ENCODE data around the gene C1GALT1C1. TPM values are rescaled to one million over a fixed set of nuclear protein-coding genes. Genes with fewer than 3 reads are reported as not detected.
"Not testable (repeated sequence)": the region's sequence is repeated elsewhere in the genome, so short reads cannot be mapped to it uniquely, and the experiment has no call there.

C1GALT1C1 gene
- total and polyA plus RNA-seq, 5 donors from 2014 or later, result 6.1 to 44.2 (median 33.2) TPM

DNA sequence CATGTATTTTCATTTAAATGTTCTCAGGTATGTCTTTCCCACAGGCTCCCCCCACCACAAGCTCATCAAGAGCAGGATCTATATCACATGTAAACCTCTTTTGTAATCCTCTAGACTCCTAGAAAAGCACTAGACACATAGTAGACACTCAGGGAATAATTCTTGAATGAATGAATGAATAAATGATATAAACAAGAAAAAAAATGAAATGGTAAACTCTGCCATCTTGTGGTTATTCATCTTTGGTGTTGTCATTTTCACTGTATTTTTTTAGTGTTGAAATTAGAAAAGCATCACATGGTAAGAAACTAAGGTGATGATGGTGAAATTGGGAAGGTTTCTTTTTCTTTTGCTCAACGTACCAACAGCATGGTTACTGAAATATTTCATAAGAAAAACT, 34.2 kb upstream of the C1GALT1C1 start:
- ATAC-seq (ENCODE audit: low read depth in 2 of 2) (no peak), DNase-seq (peak in 2 of 3 donors; percentile 19 to 20)
- Mint-ChIP-seq H3K27ac (no peak overlapping the region), H3K27me3 (no peaks in the 10 kb centered on the region), H3K36me3 (no peaks in the 10 kb centered on the region), H3K9me3 (no peaks in the 10 kb centered on the region), H3K4me3 (no peak overlapping the region), H3K4me1 (peaks cover 0 to 2% (median 0%) of the 10 kb centered on the region in 4 donors)
- Histone ChIP-seq H3K9me3 (ENCODE audit: control insufficient read depth in 2 of 2, low read length in 2 of 2) (no peaks in the 10 kb centered on the region), H3K27me3 (ENCODE audit: control insufficient read depth, insufficient read depth, low read length) (no peaks in the 10 kb centered on the region), H3K27ac (ENCODE audit: insufficient read depth, low read length, poor library complexity, severe bottlenecking) (no peak overlapping the region), H3K36me3 (ENCODE audit: control insufficient read depth, insufficient read depth, low read length) (no peaks in the 10 kb centered on the region), H3K4me1 (ENCODE audit: control insufficient read depth, insufficient read depth, low read length, poor library complexity, severe bottlenecking) (no peaks in the 10 kb centered on the region), H3K4me3 (ENCODE audit: low read depth, low read length) (no peak overlapping the region)

DNA sequence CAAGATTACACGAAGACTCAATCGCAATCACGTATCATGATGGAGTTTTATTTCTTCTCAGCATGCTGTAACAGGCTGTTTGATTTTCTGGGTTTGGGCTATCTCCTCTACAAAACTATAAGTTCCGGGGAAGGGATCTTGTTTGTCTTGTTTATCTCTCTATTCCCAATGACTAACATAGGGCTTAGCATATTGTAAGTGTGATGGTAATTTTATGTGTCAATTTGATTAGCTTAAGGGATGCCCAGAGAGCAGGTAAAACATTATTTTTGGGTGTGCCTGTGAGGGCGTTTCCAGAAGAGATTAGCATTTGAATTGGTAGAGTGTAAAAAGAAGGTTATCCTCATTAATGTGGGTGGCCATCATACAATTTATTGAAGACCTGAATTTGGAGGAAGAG, 32.8 kb upstream of the C1GALT1C1 start:
- no peak overlapping the region for H3K27ac ChIP-seq (ENCODE audit: insufficient read depth, low read length, poor library complexity, severe bottlenecking)
- no peak for ATAC-seq (ENCODE audit: low read depth in 2 of 2)
- DNase-seq, result no peak
- H3K4me3 ChIP-seq (ENCODE audit: low read depth, low read length), result no peak overlapping the region
- no peaks in the 10 kb centered on the region for H3K9me3 ChIP-seq (ENCODE audit: control insufficient read depth in 2 of 2, low read length in 2 of 2)
- no peaks in the 10 kb centered on the region for H3K36me3 ChIP-seq (ENCODE audit: control insufficient read depth, insufficient read depth, low read length)
- Mint-ChIP-seq H3K27me3 (peaks cover 4% of the 10 kb centered on the region), H3K4me3 (no peak overlapping the region), H3K9me3 (peaks cover 0 to 2% (median 0%) of the 10 kb centered on the region in 7 donors), H3K27ac (no peak overlapping the region), H3K4me1 (peaks cover 0 to 2% (median 0%) of the 10 kb centered on the region in 4 donors), H3K36me3 (no peaks in the 10 kb centered on the region)
- no peaks in the 10 kb centered on the region for H3K4me1 ChIP-seq (ENCODE audit: control insufficient read depth, insufficient read depth, low read length, poor library complexity, severe bottlenecking)
- no peaks in the 10 kb centered on the region for H3K27me3 ChIP-seq (ENCODE audit: control insufficient read depth, insufficient read depth, low read length)

DNA sequence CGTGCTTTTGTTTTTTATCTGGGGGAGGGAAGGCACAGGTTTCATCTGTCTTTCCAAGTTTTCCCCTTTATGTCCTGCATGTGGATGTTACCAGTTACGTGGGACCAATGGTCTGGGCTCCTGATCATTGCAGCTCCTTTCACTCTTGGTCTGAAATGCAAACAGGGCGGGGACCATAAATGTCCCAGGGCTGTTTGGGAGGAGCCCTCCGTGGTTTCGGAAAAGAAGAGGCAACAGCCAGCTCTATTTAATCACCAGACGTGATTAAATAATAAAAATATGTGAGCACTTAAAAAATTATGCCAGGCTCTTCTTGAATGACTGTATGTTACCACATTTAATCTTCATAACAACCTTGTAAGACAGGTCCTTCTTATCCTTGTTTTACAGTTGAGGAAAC, 30.8 kb upstream of the C1GALT1C1 start:
- H3K27ac ChIP-seq (ENCODE audit: insufficient read depth, low read length, poor library complexity, severe bottlenecking), result no peak overlapping the region
- no peaks in the 10 kb centered on the region for H3K36me3 Mint-ChIP-seq
- peaks cover 0 to 2% (median 0%) of the 10 kb centered on the region in 4 donors for H3K4me1 Mint-ChIP-seq
- ATAC-seq (ENCODE audit: low read depth in 2 of 2) (no peak), DNase-seq (no peak)
- H3K9me3 Mint-ChIP-seq, result peaks cover 0 to 2% (median 0%) of the 10 kb centered on the region in 7 donors
- no peak overlapping the region for H3K4me3 Mint-ChIP-seq
- H3K27me3 ChIP-seq (ENCODE audit: control insufficient read depth, insufficient read depth, low read length), result no peaks in the 10 kb centered on the region
- no peaks in the 10 kb centered on the region for H3K4me1 ChIP-seq (ENCODE audit: control insufficient read depth, insufficient read depth, low read length, poor library complexity, severe bottlenecking)
- H3K9me3 ChIP-seq (ENCODE audit: control insufficient read depth in 2 of 2, low read length in 2 of 2), result no peaks in the 10 kb centered on the region
- H3K4me3 ChIP-seq (ENCODE audit: low read depth, low read length), result no peak overlapping the region
- H3K36me3 ChIP-seq (ENCODE audit: control insufficient read depth, insufficient read depth, low read length), result no peaks in the 10 kb centered on the region
- peaks cover 6% of the 10 kb centered on the region for H3K27me3 Mint-ChIP-seq
- no peak overlapping the region for H3K27ac Mint-ChIP-seq

GRCh38 chrX:120653000-120653399, 23.1 kb upstream of the C1GALT1C1 start:
- DNase-seq (no peak), ATAC-seq (ENCODE audit: low read depth in 2 of 2) (no peak)
- H3K9me3 ChIP-seq (ENCODE audit: control insufficient read depth in 2 of 2, low read length in 2 of 2), result no peaks in the 10 kb centered on the region
- Mint-ChIP-seq H3K36me3 (no peaks in the 10 kb centered on the region), H3K4me1 (no peaks in the 10 kb centered on the region), H3K27me3 (peaks cover 12% of the 10 kb centered on the region), H3K9me3 (peaks cover 0 to 2% (median 0%) of the 10 kb centered on the region in 7 donors), H3K27ac (no peak overlapping the region), H3K4me3 (no peak overlapping the region)
- H3K27me3 ChIP-seq (ENCODE audit: control insufficient read depth, insufficient read depth, low read length), result no peaks in the 10 kb centered on the region
- no peaks in the 10 kb centered on the region for H3K4me1 ChIP-seq (ENCODE audit: control insufficient read depth, insufficient read depth, low read length, poor library complexity, severe bottlenecking)
- H3K36me3 ChIP-seq (ENCODE audit: control insufficient read depth, insufficient read depth, low read length), result no peaks in the 10 kb centered on the region
- no peak overlapping the region for H3K4me3 ChIP-seq (ENCODE audit: low read depth, low read length)
- no peak overlapping the region for H3K27ac ChIP-seq (ENCODE audit: insufficient read depth, low read length, poor library complexity, severe bottlenecking)

DNA sequence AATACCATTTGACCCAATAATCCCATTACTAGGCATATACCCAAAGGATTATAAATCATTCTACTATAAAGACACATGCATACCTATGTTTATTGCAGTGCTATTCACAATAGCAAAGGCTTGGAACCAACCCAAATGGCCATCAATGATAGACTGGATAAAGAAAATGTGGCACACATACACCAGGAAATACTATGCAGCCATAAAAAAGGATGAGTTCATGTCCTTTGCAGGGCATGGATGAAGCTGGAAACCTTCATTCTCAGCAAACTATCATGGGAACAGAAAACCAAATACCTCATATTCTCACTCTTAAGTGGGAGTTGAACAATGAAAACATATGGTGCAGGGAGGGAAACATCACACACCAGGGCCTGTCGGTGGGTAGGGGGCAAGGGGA, 22.4 kb upstream of the C1GALT1C1 start:
- H3K36me3 Mint-ChIP-seq; H3K4me3 ChIP-seq (ENCODE audit: low read depth, low read length); H3K4me1 Mint-ChIP-seq; H3K9me3 ChIP-seq (ENCODE audit: control insufficient read depth in 2 of 2, low read length in 2 of 2); DNase-seq; H3K36me3 ChIP-seq (ENCODE audit: control insufficient read depth, insufficient read depth, low read length); H3K27me3 Mint-ChIP-seq; H3K4me3 Mint-ChIP-seq; H3K9me3 Mint-ChIP-seq; H3K4me1 ChIP-seq (ENCODE audit: control insufficient read depth, insufficient read depth, low read length, poor library complexity, severe bottlenecking); H3K27me3 ChIP-seq (ENCODE audit: control insufficient read depth, insufficient read depth, low read length); H3K27ac ChIP-seq (ENCODE audit: insufficient read depth, low read length, poor library complexity, severe bottlenecking); H3K27ac Mint-ChIP-seq; ATAC-seq (ENCODE audit: low read depth in 2 of 2): not testable (repeated sequence)

GRCh38 chrX:120647127-120647526, 17.3 kb upstream of the C1GALT1C1 start:
- H3K27ac Mint-ChIP-seq, result no peak overlapping the region

DNA sequence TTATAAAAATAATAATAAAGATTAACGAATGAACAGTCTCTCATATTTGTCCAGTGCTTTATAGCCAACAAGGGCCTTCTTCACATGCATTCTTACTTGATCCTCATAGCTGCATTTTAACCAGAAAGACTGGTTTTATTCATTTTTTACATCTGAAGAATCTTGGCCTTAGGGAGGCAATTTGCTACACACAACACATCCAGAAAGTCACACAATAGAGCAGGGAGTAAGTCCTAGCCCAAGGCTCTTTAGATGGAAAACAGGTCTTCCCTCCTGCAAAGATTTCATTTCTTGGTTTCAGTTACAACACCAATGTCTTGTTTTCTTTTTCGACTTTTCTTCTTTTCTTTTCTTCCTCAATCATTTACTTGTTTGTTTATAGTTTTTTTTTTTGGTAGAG, 13.0 kb upstream of the C1GALT1C1 start:
- Histone ChIP-seq H3K4me1 (ENCODE audit: control insufficient read depth, insufficient read depth, low read length, poor library complexity, severe bottlenecking) (no peaks in the 10 kb centered on the region), H3K36me3 (ENCODE audit: control insufficient read depth, insufficient read depth, low read length) (no peaks in the 10 kb centered on the region), H3K4me3 (ENCODE audit: low read depth, low read length) (no peak overlapping the region), H3K9me3 (ENCODE audit: control insufficient read depth in 2 of 2, low read length in 2 of 2) (no peaks in the 10 kb centered on the region), H3K27ac (ENCODE audit: insufficient read depth, low read length, poor library complexity, severe bottlenecking) (no peak overlapping the region), H3K27me3 (ENCODE audit: control insufficient read depth, insufficient read depth, low read length) (no peaks in the 10 kb centered on the region)
- Mint-ChIP-seq H3K4me3 (no peak overlapping the region), H3K9me3 (no peaks in the 10 kb centered on the region), H3K27me3 (peaks cover 4% of the 10 kb centered on the region), H3K4me1 (no peaks in the 10 kb centered on the region), H3K36me3 (no peaks in the 10 kb centered on the region), H3K27ac (no peak overlapping the region)
- no peak for ATAC-seq (ENCODE audit: low read depth in 2 of 2)
- no peak for DNase-seq

More at GRCh38 chrX:120647127-120647526, 17.3 kb upstream of the C1GALT1C1 start:
- Histone ChIP-seq H3K36me3 (ENCODE audit: control insufficient read depth, insufficient read depth, low read length) (no peaks in the 10 kb centered on the region), H3K27me3 (ENCODE audit: control insufficient read depth, insufficient read depth, low read length) (no peaks in the 10 kb centered on the region), H3K4me3 (ENCODE audit: low read depth, low read length) (no peak overlapping the region), H3K4me1 (ENCODE audit: control insufficient read depth, insufficient read depth, low read length, poor library complexity, severe bottlenecking) (no peaks in the 10 kb centered on the region), H3K27ac (ENCODE audit: insufficient read depth, low read length, poor library complexity, severe bottlenecking) (no peak overlapping the region), H3K9me3 (ENCODE audit: control insufficient read depth in 2 of 2, low read length in 2 of 2) (no peaks in the 10 kb centered on the region)
- ATAC-seq (ENCODE audit: low read depth in 2 of 2) (no peak), DNase-seq (no peak)
- no peaks in the 10 kb centered on the region for H3K36me3 Mint-ChIP-seq
- H3K4me3 Mint-ChIP-seq, result no peak overlapping the region
- H3K9me3 Mint-ChIP-seq, result no peaks in the 10 kb centered on the region
- peaks cover 10% of the 10 kb centered on the region for H3K27me3 Mint-ChIP-seq
- H3K4me1 Mint-ChIP-seq, result no peaks in the 10 kb centered on the region

DNA sequence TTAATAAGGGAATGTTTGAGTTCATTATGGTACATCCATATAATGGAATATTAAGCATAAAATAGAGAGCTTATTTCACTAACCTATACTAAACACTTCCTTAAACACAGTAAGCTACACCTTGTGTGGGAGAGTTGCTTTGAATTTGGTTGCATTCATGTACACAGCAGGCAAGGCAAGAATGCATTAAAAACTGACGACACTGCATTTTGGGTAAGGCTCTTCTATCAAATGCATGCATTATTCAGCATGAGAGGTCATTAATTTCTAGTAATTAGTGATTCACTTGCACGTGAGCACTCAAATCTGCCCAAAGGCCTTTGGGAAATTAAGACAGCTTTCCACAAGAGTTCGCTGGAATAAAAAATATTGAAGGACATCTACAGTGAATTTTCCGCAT, 8.8 kb upstream of the C1GALT1C1 start:
- no peak for DNase-seq
- H3K4me3 ChIP-seq (ENCODE audit: low read depth, low read length), result no peak overlapping the region

More for the DNA sequence above, 8.8 kb upstream of the C1GALT1C1 start:
- Mint-ChIP-seq H3K36me3 (no peaks in the 10 kb centered on the region), H3K4me1 (no peaks in the 10 kb centered on the region), H3K4me3 (no peak overlapping the region), H3K9me3 (peaks cover 0 to 3% (median 0%) of the 10 kb centered on the region in 7 donors), H3K27me3 (no peaks in the 10 kb centered on the region), H3K27ac (no peak overlapping the region)
- no peak for ATAC-seq (ENCODE audit: low read depth in 2 of 2)
- Histone ChIP-seq H3K27me3 (ENCODE audit: control insufficient read depth, insufficient read depth, low read length) (no peaks in the 10 kb centered on the region), H3K27ac (ENCODE audit: insufficient read depth, low read length, poor library complexity, severe bottlenecking) (no peak overlapping the region), H3K36me3 (ENCODE audit: control insufficient read depth, insufficient read depth, low read length) (no peaks in the 10 kb centered on the region), H3K4me1 (ENCODE audit: control insufficient read depth, insufficient read depth, low read length, poor library complexity, severe bottlenecking) (no peaks in the 10 kb centered on the region), H3K9me3 (ENCODE audit: control insufficient read depth in 2 of 2, low read length in 2 of 2) (no peaks in the 10 kb centered on the region)

All from CD4-positive, CD25-positive, alpha-beta regulatory T cell (primary cell).